ENCODE measurements around the gene STX5.
"Not testable (repeated sequence)": the region's sequence is repeated elsewhere in the genome, so short reads cannot be mapped to it uniquely, and the experiment has no call there.

STX5 gene

GRCh38 chr11:62828130-62828529 lies 3.7 kb downstream of the STX5 start:
- not testable (repeated sequence) for DNase-seq

- DNase-seq = no peak
Observed at GRCh38 chr11:62823677-62824076, 8.2 kb downstream of the STX5 start.

- no peak for DNase-seq
Observed at GRCh38 chr11:62817129-62817528, 14.7 kb downstream of the STX5 start.

- DNase-seq = no peak
Observed at GRCh38 chr11:62816557-62816956, 15.3 kb downstream of the STX5 start.

DNA sequence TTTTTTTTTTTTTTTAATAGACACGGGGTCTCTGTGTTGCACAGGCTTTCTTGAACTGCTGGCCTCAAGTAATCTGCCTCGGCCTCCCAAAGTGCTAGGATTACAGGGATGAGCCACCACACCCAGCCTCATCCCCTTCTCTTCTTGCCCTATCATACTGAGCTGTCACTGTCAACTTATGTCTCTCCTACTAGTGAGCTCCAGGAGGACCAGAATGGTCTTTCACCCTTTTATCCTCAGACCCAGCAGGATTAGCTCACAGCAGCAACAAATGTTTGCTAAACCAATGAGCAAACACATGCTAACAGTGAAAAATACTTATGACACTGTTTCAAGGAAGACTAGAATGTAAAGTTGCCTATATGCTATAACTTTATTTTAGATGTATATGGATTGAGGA lies 20.2 kb downstream of the STX5 start:
- DNase-seq = no peak

DNA sequence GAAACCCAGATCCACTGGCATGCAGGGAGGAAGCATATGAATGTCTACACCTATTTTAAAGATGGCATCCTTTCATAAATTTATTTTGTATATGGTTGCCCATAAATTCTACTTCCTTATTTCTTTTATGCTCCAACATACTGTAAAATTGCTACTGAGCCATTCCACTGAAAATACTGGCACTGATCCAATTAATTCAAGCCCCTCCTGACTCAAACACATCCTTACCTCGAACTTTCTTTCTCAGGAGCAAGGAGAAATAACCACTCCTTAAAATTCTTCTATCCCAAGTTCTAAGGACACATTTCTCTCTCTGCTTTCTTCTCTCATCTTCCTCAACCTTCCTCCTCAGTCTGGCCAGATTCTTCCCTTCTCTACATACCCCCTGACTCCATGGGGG lies 21.1 kb downstream of the STX5 start:
- DNase-seq = no peak

GRCh38 chr11:62806611-62807121 lies 25.2 kb downstream of the STX5 start:
- DNase-seq = no peak

DNA sequence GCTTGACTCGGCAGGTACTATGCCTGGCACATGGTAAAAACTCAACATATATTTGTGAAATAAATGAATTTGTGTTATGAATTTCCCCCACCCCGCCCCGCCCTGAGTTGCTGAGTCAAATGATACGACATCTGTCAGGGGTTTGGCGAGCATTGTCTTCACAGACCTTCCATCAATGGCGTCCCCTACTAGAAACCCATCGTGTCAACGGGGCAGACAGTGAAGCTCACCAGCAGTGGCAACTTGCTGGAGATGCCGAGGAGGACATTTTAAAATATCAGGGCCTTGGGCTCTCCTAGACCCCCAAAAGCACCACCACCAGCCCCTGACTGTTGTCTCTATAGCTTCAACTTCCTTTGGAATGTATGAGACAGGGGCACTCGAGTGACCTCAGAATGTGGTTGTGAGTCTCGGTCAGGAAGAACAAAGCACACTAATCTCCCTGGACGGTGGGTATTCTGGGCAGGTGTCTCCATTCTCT lies 25.9 kb downstream of the STX5 start:
- DNase-seq = no peak

- peak; percentile 95 for DNase-seq
Observed at GRCh38 chr11:62805076-62805892, 26.6 kb downstream of the STX5 start, which contains the start of gene NXF1. TSS of gene NXF1 (minus strand) at chr11:62805440. CDS start at chr11:62805356, 84 bp downstream.

GRCh38 chr11:62804310-62805075 lies 27.4 kb downstream of the STX5 start:
- DNase-seq = no peak

DNA sequence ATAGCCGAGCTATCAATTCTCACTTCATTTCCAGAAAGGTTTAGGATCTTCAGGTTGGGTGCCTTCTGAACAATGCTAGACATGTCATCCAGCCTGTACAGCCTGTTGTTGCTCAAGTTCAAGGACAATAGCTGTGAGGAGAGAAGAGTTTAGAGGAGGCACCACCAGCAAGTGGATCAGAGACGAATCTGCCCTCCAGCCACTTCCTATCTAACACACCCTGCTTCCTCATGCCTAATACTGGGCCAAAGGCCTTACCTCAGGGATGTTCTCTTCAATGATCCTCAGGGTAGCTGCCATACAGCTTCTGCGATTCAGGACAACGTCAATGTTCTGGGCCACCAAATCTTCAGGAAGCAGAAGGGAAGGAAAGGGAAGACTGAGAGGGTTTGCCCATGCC lies 30.8 kb downstream of the STX5 start:
- DNase-seq = no peak

GRCh38 chr11:62799486-62799885 lies 32.4 kb downstream of the STX5 start:
- DNase-seq = no peak

- DNase-seq = no peak
Observed at GRCh38 chr11:62796281-62796680, 35.6 kb downstream of the STX5 start.

- DNase-seq = no peak
Observed at GRCh38 chr11:62794201-62794775, 37.6 kb downstream of the STX5 start.

DNA sequence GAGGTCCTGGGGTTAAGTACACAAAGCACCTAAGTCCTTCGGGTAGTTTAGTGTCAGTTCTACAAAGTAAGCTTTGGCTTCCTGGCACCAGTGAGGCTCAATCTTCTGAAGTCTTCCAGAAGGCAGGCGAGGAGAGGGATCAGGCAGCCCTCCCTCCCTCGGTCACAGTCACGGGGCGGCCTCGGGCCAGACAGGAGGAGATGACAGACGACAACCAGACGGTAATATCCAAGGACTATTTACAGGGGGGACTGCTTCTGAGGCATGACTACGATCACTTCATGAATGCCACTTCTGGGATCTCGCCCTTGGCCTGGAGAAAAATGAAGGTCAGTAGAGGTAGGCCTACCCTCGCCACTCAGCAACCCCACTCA lies 39.7 kb downstream of the STX5 start:
- DNase-seq = peak; percentile 48

DNA sequence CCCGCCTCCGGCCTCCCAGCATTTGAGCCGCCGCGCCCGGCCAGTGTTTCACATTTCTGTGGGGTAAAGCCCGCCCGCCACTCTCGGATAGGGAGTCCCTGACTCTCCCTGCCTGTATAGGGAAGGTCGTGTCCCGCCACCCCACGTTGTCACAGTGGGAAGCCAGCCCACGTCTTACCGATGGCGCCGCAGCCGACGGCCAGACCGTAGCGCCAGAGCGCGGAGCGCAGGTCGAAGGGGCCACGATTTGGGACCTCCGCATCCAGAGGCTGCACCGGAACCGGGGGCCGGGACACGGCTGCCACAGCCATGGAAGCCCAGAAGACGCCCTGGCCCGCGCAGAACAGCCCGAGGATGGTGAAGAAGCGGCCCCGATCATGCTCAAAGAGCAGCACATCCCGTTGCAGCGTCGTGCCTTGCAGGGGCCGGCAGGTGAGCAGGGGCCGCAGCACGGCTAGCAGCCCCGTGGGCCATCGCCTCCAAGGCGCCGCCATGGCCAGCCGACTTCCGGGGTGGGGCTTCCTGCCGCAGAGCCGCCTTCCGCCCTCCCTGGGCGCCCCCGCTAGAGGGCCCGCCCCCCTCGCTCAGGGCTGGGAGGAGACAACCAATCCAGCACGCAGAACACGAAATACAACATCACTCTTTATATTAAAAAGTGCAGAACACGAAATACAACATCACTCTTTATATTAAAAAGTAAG lies 40.2 kb downstream of the STX5 start, which contains the start of gene TMEM223:
TSS of gene TMEM223 (minus strand) at position 506 of the 701 bp plus-strand sequence. CDS start at position 494, 12 bp downstream.
- peak; percentile 94 for DNase-seq

- no peak for DNase-seq
Observed at GRCh38 chr11:62789576-62789975, 42.3 kb downstream of the STX5 start.

DNA sequence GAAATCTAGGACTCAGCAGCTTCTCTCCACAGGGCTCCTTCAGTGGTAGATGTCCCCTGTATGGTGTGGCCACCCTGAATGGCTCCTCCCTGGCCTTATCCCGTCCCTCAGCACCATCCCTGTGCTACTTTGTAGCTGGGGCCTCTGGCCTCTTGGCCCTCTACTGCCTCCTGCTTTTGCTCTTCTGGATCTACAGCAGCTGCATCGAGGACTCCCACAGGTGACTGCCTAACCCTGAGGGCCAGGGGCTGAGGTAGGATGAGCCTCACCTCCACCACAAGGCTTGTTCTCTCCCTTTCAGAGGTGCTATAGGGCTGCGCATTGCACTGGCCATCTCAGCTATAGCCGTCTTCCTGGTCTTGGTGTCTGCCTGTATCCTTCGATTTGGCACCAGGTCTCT lies 42.9 kb downstream of the STX5 start:
- DNase-seq = no peak

DNA sequence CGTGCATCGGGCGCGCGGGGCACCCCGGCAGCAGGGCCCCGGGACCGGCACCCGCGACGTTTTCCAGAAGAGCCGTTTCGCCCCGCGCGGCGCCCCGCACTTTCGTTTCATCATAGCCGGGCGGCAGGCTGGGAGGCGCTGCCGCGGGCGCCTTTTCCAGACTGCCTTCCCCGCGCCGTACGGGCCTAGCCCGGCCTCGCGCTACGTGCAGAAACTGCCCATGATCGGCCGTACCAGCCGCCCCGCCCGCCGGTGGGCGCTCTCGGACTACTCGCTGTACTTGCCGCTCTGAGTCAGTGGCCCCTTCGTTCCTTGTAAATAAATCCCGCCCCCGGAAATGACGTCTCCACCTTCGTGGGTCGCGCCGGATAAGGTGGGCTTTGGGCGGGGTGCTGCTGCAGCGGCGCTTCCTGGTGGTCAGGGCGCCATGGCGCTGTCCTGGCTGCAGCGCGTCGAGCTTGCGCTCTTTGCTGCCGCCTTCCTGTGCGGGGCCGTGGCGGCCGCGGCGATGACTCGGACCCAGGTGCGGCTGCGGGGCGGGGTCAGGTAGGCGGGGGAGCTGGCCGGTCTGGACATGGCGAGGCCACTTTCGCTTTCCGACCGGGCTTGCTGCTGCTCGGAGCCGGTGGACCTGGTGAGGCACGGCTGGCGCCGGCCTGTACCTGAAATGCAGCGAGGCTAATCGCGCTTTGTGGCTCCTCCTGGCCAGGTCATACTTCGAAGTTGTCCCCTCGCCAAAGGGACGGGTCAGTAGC lies 44.7 kb downstream of the STX5 start, which contains the start of gene TMEM179B:
TSS of gene TMEM179B (plus strand) at position 398 of the 755 bp plus-strand sequence. CDS start at position 428, 30 bp downstream.
- peak; percentile 97 for DNase-seq

DNA sequence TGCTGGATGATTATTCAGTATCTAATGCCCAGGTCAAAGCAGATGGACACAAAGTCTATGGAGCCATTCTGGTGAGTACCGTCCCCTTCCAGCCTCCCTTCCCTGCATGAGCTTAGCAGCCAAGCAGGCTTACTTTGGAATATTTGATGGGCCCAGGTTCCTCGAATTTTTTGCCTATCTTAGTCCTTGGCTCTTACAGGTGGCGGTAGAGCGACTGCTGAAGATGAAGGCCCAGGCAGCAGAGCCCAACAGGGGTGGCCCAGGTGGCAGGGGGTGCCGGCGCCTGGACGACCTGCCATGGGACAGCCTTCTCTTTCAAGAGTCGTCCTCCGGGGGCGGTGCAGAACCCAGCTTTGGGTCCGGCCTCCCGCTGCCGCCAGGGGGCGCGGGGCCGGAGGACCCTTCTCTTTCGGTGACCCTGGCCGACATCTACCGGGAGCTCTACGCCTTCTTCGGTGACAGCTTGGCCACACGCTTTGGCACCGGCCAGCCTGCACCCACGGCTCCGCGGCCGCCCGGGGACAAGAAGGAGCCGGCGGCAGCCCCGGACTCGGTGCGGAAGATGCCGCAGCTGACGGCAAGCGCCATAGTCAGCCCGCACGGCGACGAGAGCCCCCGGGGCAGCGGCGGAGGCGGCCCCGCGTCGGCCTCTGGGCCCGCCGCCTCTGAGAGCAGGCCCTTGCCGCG lies 45.4 kb downstream of the STX5 start:
- peak; percentile 92 for DNase-seq

GRCh38 chr11:62782753-62783152 lies 49.1 kb downstream of the STX5 start:
- no peak for DNase-seq

All from right hindlimb (tissue), 1 donor.